SU-DHL-6 (cell line): ENCODE results near the gene KRT73.

Source experiments
- CTCF ChIP-seq: fragments of 200-600 bp; sonication (generic); IDR thresholded peaks from one replicate; pipeline ENCODE4 v1.5.1; 2017; ENCODE audit warnings: antibody characterized with exemption, mild to moderate bottlenecking, low read length, moderate library complexity; ENCODE audit not compliant: insufficient read depth, poor library complexity, severe bottlenecking
- EZH2phosphoT487 ChIP-seq: fragments of 200-600 bp; sonication (generic), shearing (Covaris generic); conservative IDR thresholded peaks from 2 replicates; pipeline ENCODE4 v1.6.1; 2018; ENCODE audit warnings: mild to moderate bottlenecking, antibody characterized with exemption, low read length, moderate library complexity, mixed read lengths

- no peak for TF ChIP-seq CTCF
- no peak for TF ChIP-seq EZH2phosphoT487
Observed at GRCh38 chr12:52600475-52600874, 17.9 kb downstream of the KRT73 start.
